ENCODE data around the gene LTBP1.

DNA sequence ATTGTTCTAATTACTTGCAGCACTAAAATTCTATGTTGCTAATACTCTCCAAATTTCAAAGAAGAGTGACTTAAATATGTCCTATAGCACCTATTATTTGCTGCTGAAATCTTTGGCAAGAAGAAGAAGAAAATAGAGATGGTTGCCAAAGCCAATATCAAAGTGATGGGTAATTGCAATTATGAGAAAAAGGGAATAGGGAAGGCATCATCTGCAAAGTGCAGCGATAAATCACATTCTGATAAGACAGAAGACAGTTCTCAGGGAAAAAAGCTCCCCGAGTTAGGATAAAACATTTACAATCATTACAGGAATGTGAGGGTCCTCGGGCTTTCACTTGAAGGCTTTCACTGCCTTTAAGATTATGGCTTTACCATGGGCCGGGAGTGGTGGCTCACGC is 457.6 kb downstream of the LTBP1 start:
- TF ChIP-seq, protein P1, sequence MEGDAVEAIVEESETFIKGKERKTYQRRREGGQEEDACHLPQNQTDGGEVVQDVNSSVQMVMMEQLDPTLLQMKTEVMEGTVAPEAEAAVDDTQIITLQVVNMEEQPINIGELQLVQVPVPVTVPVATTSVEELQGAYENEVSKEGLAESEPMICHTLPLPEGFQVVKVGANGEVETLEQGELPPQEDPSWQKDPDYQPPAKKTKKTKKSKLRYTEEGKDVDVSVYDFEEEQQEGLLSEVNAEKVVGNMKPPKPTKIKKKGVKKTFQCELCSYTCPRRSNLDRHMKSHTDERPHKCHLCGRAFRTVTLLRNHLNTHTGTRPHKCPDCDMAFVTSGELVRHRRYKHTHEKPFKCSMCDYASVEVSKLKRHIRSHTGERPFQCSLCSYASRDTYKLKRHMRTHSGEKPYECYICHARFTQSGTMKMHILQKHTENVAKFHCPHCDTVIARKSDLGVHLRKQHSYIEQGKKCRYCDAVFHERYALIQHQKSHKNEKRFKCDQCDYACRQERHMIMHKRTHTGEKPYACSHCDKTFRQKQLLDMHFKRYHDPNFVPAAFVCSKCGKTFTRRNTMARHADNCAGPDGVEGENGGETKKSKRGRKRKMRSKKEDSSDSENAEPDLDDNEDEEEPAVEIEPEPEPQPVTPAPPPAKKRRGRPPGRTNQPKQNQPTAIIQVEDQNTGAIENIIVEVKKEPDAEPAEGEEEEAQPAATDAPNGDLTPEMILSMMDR (IDR thresholded peaks at IDR 0.05): no peak
- no peak for TF ChIP-seq POLR2AphosphoS5 (IDR thresholded peaks at IDR 0.05)

Data from breast epithelium (tissue), 3 donors.